Smooth muscle cell of the brain vasculature (primary cell): ENCODE measurements around the gene PLEKHF1.
"Not testable (repeated sequence)": the region's sequence is repeated elsewhere in the genome, so short reads cannot be mapped to it uniquely, and the experiment has no call there.

Source experiments
- DNase-seq: peaks from one replicate; pipeline ENCODE4 v3.0.0-alpha.2; 2012; ENCODE audit warnings: low read depth, low spot score

The PLEKHF1 gene

GRCh38 chr19:29664753-29665214 lies 477 bp upstream of the PLEKHF1 start:
- no peak for DNase-seq

DNA sequence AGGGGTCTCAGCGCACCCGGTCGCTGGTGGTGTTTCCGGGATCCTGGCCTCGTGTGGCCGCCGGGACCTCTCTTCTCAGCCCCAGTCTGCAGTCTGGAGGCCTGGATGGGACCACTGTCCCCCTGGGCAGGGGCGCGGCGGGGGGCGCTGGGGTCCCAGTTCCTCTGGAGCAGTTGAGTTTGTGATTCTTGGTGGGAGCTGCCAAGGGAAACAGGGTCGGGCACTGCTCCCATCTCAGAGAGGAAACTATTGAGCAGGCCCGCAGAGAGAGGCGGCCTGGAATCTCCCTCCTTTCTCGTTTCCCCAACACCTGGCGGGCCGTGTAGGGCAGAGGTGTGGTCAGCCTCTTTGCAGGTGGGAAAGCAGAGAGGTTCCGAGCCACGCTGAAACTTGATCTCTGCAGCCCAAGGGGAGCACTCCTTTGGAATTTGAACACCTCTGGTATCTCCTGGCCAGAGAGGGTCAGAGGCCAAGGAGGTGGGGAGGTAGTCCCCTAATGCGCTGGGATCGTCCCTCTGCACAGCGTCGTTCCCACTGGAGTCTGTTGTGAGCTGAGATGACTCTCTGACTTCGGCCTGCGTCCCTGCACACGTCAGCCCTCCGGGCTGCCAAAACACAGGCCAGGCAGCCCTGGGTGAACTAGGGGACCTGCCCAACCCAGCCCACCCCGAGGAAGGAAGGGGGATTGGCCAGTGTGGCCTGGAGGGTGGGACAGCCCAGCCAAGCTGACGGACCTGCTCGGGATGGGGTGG lies 741 bp downstream of the PLEKHF1 start:
- no peak for DNase-seq

DNA sequence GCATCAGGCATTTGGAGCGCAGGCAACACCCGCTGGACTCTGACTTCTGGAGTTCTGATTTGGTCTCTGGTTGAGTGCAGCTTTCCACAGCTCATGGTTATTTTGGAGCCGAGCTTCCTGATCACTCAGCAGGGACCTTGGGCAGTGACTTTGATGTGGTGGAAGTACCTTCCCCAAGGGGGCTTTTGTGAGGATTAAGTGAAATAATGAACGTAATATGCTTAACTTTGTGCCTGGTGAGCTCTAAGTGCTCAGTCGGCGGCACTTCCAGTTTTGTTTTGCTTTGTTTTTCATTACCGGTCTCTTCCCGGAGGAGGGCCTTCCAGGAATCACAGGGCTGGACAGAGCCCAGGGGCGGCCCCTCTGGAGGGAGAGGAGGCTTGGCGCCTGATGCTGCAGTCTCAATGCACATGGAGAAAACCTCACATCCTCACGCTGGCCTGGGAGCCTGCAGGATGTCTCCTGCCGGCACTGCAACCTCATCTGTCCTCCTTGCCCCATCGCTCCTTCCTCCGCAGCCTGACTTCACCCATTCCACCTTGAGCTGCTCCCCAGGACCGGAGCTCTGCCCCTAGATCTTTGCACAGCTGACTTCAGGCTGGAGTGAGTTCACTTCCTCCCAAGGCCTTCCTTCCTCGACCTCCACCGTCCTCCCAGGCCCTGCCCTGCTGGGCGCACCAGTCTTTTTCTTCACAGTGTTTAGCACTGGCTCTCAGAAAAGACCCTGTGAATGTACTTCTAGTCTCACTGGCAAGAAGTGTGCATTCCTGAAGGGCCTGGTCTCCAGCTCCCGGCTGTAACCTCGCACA lies 1.5 kb downstream of the PLEKHF1 start:
- peak; percentile 87 for DNase-seq

DNA sequence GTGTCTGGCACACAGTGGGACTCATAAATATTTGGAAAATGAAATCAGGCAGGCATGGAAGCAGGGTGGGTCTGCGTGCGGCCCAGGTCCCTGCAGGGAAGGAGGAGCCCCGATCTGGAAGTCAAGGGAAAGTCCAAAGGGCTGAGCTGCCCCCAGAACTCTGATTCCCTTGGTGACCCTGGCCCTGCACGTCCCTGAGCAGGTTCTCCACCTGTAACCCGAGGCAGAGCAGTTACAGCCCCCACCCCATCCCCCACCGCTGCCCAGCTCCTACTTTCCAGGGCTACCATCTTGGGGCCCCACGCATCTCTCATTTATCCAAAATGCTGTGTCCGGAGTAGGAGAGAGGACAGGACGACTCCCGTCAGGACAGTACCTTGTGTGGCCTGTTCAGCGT lies 2.1 kb downstream of the PLEKHF1 start:
- DNase-seq: no peak

GRCh38 chr19:29667901-29668341 lies 2.7 kb downstream of the PLEKHF1 start:
- DNase-seq: no peak

GRCh38 chr19:29668746-29669609 lies 3.7 kb downstream of the PLEKHF1 start:
- DNase-seq: no peak

GRCh38 chr19:29670255-29670654 lies 5.0 kb downstream of the PLEKHF1 start:
- no peak for DNase-seq

DNA sequence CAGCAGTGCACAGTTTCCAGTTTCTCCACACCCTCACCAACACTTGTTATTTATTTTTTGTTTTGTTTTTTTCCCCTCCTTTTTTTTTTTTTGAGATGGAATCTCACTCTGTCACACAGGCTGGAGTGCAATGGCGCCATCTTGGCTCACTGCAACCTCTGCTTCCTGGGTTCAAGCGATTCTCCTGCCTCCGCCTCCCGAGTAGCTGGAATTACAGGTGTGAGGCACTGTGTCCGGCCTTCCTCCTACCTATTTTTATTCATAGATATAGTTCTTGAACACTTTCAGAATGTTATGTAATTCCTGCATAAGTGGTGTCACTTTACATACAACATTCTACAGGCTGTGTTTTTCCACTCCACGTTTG lies 5.7 kb downstream of the PLEKHF1 start:
- not testable (repeated sequence) for DNase-seq

DNA sequence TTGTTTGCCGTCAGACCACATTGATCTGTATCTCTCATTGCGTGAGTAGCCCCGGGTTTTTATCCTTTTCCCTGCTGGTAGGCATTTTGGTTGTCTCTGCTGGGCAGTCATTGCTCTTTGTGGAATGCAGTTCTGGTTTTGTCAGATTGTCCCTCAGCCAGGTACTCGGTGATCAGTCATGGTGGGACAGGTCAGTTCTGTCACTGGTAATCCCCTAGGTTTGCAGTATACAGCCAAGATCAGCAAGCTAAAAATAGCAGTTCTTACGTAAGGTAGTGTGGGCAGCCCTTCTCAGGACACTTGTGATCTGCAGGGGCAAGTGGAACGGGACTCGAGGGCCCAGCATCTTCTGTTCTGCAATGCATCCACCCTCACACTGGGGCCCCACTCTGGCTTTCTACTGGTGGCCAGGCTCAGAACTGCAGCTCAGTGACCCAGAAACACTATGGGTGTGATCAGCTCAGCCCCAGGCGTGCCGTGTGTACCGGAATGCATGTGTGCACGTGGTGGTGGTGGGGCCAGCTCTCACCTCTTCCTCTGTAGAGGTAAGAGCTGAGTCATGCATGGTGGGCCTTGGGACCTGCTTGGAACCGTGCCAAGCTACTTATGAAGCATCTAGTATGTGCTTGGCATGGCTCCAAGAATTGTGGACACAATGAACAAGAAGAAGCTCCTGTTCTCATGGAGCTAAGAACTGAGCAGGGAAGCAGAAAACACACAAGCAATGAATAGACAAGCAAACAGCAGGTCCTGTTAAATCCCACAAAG lies 6.3 kb downstream of the PLEKHF1 start:
- DNase-seq: no peak

DNA sequence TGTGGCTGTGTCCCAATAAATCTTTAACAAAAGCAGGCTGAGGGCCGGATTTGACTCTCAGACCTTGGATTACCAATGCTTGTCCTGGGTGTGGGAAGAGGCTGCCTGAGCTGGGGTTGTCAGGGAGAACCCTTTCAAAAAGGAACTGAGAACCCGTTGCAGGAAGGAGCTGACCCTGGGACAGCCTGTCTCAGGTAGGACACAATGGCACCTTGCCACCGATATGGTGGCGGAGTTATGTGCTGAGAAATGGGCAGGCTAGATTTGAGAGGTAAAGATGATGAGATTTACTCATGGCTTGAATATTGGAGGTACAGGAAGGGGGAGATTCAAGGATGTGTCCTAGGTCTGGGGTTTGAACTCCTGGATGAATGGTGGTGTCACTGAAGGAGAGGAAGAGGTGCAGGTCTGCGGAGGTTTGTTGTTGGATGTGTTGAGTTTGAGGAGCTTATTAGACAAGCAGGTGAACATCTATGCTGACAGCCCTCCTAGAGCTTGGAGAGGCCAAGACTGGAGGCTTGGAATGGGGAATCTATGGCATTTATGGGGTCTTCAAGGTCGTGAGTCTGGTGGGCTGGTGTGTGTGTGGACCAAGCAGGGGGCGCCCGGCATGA lies 7.2 kb downstream of the PLEKHF1 start:
- DNase-seq: no peak

DNA sequence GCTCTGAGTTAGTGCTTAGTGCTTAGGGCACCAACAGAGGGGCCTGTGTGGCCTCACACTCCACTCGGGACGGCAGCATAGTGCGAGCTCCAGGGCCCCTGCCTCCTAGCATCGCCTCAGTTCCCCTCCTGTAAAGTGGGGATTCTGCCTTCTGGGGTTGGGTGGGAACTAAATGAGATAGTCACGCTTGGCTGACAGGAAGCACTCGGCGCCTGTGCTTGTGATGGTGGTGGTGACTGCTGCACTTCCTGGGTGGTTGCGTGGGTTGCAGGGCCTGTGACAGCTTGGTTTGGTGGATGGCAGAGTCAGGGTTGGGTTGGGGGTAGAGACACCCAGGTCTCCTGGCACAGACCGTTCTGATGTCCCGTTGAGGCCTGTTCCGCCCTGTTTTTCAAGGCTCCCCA lies 7.7 kb downstream of the PLEKHF1 start:
- no peak for DNase-seq

GRCh38 chr19:29673451-29674371 lies 8.4 kb downstream of the PLEKHF1 start:
- DNase-seq: no peak

DNA sequence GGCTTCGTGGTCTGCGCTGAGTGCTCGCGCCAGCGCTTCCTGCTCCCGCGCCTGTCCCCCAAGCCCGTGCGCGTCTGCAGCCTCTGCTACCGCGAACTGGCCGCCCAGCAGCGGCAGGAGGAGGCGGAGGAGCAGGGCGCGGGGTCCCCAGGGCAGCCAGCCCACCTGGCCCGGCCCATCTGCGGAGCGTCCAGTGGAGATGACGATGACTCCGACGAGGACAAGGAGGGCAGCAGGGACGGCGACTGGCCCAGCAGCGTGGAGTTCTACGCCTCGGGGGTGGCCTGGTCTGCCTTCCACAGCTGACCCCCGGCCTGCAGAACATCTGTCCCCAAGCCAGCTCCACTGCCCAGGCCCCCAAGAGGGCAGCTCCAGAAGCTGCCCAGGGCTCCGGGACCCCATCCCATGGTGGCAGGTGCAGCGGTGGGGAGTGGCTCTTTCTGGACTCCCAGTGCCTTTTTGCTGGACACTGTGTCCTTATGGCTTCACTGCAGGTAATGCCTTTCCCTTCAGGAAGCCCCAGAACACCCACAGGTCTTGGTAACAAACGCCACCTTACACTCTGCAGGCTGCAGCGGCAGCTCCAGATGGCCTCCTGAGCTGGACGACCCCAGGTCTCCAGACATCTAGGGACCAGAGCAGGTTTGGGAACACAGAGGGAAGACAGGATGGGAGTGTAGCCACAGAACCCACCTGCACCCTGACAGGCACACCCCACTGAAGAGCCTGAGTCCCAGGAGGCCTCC lies 9.3 kb downstream of the PLEKHF1 start:
- no peak for DNase-seq

DNA sequence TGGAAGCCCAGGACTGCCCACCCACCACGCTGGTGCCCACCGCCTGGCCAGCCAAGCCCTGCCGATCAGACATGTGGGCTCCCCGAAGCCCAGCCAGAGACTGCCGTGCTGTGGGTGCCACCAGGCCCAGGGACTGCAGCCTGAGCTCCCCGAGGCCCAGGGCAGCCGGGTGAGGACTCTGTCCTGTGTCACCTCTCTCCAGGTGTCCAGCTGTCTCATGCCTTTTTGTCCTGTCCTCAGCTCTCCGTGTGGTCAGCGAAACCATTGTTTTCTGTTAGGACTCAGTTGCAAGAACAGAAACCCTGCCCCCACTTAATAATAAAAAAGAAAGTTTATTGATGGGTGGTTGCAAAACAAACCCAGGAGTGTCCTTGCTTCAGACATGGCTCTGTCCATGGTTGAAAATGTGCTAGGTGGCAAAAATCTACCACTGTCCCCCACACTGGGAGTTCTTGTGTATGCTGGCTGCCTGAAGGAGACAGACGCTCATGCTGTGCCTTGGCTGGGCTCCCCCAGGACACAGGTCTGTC lies 9.9 kb downstream of the PLEKHF1 start:
- no peak for DNase-seq

- DNase-seq: no peak
Measured at GRCh38 chr19:29675650-29676186, 10.5 kb downstream of the PLEKHF1 start.

DNA sequence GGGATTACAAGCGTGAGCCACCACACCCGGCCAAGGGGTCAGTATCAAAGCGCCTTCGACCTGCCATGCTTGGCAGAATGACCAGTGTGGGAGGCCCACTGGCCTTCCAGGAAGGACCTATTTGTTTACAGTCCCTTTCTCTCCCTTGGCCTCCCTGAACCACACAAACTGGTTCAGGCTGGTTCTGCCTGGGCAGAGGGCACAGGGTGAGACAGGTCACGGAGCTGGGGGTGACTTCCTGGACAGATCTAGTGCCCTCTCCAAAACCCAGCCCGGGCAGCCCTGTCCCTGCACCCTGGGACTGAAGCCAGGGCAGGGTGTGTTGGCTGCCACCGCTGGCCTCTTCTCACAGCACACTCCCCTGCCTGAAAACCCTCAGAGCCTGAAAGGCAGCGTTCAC lies 11.3 kb downstream of the PLEKHF1 start:
- DNase-seq: no peak

- DNase-seq: no peak
Measured at GRCh38 chr19:29677001-29677817, 11.9 kb downstream of the PLEKHF1 start.
